HL-60 (cell line): Measurements from ENCODE around the gene CYB5RL.
A peak's percentile ranks its signal among the peaks of the same experiment; 100 is the strongest.

Experiments
- DNase-seq, 2 experiments: peaks; one replicate each; pipeline ENCODE4 v3.0.0-alpha.2; 2010 to 2020; ENCODE audit warnings: low read depth in 1 of 2, low spot score in 1 of 2
- H3K27ac ChIP-seq: fragments of 250-450 bp; sonication (Bioruptor Pico); replicated peaks from 2 replicates; pipeline ENCODE4 v1.5.1; 2020; ENCODE audit warnings: mild to moderate bottlenecking, moderate library complexity
- H3K27me3 ChIP-seq: fragments of 250-450 bp; sonication (Bioruptor Pico); 2 replicates; pipeline ENCODE4 v1.5.1; 2021; ENCODE audit warnings: mild to moderate bottlenecking, moderate library complexity; ENCODE audit not compliant: insufficient read depth, poor library complexity, severe bottlenecking
- H3K4me3 ChIP-seq: replicated peaks from 2 replicates; pipeline ENCODE4 v1.5.1; 2011; ENCODE audit warnings: mild to moderate bottlenecking, control low read depth, low read length; ENCODE audit not compliant: insufficient read depth
- CTCF ChIP-seq: IDR thresholded peaks from one replicate; pipeline ENCODE4 v1.5.1; 2011; ENCODE audit warnings: low read length, control low read depth, inconsistent platforms; ENCODE audit not compliant: insufficient read depth
- GABPA ChIP-seq: IDR thresholded peaks from 2 replicates; pipeline ENCODE4 v1.6.1; 2012; ENCODE audit warnings: low read depth
- POLR2AphosphoS5 ChIP-seq: IDR thresholded peaks from 2 replicates; pipeline ENCODE4 v1.6.1; 2012; ENCODE audit warnings: low read depth
- REST ChIP-seq: IDR thresholded peaks from 2 replicates; pipeline ENCODE4 v1.6.1; 2012; ENCODE audit warnings: low read depth; ENCODE audit not compliant: insufficient replicate concordance
- SPI1 ChIP-seq: IDR thresholded peaks from 2 replicates; pipeline ENCODE4 v1.6.1; 2012; ENCODE audit warnings: low read depth, mild to moderate bottlenecking, borderline replicate concordance

The CYB5RL gene

GRCh38 chr1:54243022-54243421 is 43.2 kb upstream of the CYB5RL start:
- TF ChIP-seq GABPA (no peak), SPI1 (no peak), POLR2AphosphoS5 (no peak), REST (no peak), CTCF (no peak)
- no peaks in the 10 kb centered on the region for H3K27me3 ChIP-seq
- no peak overlapping the region for H3K27ac ChIP-seq
- no peak for DNase-seq
- no peak overlapping the region for H3K4me3 ChIP-seq

- Histone ChIP-seq H3K4me3 (no peak overlapping the region), H3K27ac (no peak overlapping the region), H3K27me3 (no peaks in the 10 kb centered on the region)
- no peak for DNase-seq
- no peak for TF ChIP-seq POLR2AphosphoS5
- no peak for TF ChIP-seq GABPA
- no peak for TF ChIP-seq CTCF
- no peak for TF ChIP-seq SPI1
- TF ChIP-seq REST = no peak
Measured at GRCh38 chr1:54241364-54241763, 41.5 kb upstream of the CYB5RL start.

GRCh38 chr1:54240741-54241335 is 41.0 kb upstream of the CYB5RL start:
- no peak overlapping the region for H3K4me3 ChIP-seq
- no peak for DNase-seq
- H3K27ac ChIP-seq = no peak overlapping the region
- no peaks in the 10 kb centered on the region for H3K27me3 ChIP-seq
- no peak for TF ChIP-seq CTCF

- Histone ChIP-seq H3K27ac (peak overlapping the region; percentile 56; the same call in 1 of the 2 replicates), H3K4me3 (no peak overlapping the region), H3K27me3 (no peaks in the 10 kb centered on the region)
- no peak for DNase-seq
- TF ChIP-seq POLR2AphosphoS5 = no peak
- TF ChIP-seq CTCF = no peak
- no peak for TF ChIP-seq SPI1
- no peak for TF ChIP-seq GABPA
- no peak for TF ChIP-seq REST
Measured at GRCh38 chr1:54239631-54240031, 39.8 kb upstream of the CYB5RL start.
